HG02885 (cell line): ENCODE results near the gene KRTAP29-1.
"Not testable (repeated sequence)": the region's sequence is repeated elsewhere in the genome, so short reads cannot be mapped to it uniquely, and the experiment has no call there.

Experiments used
- ATAC-seq: cut with Tn5 transposase; IDR thresholded peaks from one replicate; pipeline ENCODE4 v1.9.1; 2021; ENCODE audit warnings: mild to moderate bottlenecking; ENCODE audit not compliant: unreplicated experiment, poor library complexity

The KRTAP29-1 gene

DNA sequence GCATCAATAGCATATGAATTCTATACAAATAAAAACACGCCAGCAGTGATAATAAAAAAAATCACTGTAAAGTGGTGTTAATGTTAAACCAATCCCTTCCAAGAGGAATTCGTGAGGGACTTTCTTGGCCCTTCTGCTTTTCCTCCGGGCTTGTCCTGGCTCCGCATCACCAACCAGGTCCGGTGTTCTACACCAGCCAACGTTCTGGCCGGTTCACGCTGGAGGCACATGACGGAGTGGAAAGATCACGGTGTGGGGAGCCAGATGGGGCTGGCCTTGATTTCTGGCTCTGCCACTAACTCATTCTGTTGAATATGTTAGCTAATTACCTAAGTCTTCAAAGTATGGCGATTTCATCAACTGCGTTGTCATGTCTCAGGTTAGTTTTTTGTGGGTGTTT lies 1.4 kb upstream of the KRTAP29-1 start:
- no peak for ATAC-seq

DNA sequence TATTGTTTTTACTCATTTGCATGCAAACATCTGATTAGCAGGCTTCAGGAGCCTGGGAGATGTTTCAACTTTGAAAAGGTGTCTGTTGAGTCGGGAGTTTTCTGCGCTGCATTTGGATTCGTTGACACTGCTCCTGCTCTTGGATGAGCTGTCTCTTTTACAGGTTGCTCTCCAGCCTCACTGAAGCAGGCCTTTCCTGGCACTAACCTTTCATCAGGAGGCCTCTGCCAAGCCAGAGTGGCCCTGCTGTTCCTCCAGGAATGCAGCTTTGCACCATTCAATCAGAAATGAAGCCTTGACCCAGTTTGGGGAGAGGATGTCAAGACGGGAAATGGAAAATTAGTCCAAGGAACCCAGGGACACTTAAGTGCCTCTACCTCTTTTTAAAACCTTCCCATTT lies 330 bp upstream of the KRTAP29-1 start:
- no peak for ATAC-seq

DNA sequence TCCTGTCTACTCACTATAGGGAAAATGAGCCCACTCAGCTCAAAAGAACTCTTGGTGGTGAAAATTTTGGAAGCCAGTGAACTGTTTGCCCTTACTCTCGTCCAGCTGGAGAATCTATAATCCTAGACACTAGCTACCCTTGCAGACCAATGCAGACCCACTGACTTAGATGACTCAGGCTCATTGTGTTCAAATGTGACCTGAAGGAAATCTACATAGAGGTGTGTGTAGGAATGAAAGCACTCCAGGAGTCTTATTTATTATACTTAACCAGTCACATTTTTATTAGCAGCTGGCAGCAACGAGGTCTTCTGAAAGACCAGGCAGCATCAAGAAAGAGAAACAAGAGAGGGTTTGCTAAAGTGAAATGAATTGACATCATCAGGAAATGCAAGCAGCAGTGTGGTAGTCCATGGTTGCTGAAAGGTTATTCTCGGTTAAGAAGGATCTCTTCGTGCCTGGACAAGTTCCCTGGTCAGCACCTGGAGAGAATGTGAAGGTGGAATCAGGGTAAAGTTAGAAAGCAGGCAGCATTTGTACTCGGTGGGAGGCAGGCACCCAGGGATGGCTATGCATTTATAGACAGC lies 1.4 kb downstream of the KRTAP29-1 start:
- ATAC-seq = no peak

DNA sequence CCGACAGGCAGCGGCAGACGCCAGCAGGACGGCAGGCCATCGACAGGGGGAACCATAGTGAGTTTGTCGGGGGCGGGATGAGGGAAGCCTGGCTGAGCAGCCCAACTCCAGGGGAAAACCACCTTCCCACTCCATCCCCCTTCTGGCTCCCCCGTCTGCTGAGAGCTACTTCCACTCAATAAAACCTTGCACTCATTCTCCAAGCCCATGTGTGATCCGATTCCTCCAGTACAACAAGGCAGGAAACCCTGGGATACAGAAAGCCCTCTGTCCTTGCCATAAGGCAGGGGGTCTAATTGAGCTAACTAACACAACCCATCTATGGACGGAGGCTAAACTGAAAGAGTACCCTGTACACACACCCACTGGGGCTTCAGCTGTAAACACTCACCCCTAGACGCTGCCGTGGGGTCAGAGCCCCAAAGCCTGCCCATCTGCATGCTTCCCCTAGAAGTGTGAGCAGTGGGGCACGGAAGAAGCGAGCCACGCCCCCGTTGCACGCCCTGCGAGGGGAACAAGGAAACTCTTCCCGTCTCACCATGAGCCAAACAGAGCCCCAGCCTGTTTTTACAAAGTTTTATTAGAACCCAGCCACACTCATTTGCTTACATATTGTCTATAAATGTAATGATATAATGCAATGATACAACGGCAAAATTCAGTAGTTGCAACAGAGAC lies 4.1 kb downstream of the KRTAP29-1 start:
- no peak for ATAC-seq

DNA sequence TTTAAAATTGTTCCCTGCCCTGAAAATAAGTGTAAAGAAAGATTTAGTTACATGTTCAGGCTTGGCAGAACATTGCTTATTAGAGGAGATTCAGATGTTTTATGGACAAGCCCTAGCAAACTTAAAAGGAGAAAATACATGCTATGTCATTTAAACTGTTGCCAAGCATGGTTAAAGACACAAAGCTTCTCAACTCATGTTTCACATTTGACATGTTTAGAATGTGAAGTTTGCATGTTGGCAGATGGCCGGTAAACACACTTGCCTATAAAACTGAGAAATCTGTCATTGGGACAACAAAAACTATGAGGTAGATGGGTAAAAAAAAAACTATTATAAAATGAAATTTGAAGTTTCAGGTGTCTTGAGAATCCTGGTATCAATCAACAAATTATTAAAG lies 5.8 kb downstream of the KRTAP29-1 start:
- no peak for ATAC-seq

DNA sequence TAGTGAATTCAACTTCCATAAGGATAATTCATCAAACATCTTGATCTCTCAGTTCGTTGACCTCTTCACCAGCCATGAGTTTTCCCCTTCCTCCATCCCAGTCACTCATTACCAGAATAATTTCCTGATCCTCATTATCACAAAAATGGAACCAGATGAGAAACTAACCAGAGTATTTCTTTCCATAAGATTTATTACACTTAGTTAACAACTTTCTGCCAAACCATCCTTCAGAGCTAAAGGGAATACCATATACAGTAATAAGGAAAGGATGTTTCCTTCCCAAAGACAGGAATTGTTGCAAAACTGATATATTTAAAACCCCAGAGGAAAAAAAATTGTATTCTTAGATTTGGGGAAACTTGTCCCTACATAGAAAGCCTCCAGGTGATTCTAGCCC lies 8.6 kb downstream of the KRTAP29-1 start:
- ATAC-seq = no peak

DNA sequence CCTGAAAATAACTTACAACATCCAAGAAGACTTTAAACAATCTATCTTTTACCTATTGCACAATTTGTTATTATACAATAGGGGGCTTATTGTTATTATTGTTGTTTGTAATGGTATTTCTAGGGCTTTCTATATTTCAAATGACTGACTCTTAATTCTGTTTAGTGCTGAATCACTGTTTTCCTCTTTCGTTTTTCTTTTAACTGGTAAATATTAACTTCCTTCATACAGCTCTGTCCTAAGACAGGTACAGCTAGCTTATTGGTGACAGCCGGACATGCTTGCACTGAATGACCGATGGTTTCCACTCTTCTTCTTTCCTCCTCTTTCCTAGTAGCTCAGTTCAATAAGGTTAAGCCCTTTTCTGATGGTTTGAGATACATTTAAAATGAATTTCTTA lies 15.6 kb downstream of the KRTAP29-1 start:
- ATAC-seq = no peak

DNA sequence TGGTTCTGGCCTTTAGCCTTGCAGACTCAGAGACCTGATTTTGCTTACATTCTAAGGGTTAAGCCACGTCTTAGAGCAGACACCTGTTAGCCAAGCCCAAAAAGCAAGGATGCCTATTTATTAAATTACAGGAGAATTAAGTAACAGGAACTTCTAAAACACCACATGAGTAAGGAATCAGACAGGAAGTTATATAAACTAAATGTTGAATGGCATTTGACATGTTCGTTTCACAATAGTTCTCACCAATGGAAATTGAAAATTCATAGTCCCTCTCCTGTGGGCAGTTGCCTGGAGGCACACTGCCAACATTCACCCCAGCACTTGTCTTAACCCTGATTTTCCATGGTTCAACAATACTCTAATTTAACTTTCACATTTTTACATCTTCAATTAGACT lies 18.1 kb downstream of the KRTAP29-1 start:
- ATAC-seq = no peak

DNA sequence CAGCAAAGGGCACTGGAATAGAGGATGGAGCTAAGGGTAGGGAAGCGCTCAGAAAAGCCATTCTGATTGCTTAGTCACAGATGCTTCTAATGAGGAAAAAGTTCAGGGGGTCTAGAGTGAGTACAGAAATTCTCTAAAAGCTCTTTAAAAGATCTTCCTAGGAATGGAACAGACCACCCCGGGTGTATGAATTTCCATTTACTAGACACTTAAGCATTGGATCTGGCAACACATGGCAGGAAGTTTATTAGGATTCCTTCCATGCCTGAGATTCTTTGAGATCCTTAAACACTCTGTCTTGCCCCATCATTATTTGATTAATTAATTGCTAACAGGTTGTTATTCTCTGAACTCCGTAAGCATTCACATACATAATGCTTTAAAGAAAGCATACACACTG lies 18.6 kb downstream of the KRTAP29-1 start:
- ATAC-seq = no peak

DNA sequence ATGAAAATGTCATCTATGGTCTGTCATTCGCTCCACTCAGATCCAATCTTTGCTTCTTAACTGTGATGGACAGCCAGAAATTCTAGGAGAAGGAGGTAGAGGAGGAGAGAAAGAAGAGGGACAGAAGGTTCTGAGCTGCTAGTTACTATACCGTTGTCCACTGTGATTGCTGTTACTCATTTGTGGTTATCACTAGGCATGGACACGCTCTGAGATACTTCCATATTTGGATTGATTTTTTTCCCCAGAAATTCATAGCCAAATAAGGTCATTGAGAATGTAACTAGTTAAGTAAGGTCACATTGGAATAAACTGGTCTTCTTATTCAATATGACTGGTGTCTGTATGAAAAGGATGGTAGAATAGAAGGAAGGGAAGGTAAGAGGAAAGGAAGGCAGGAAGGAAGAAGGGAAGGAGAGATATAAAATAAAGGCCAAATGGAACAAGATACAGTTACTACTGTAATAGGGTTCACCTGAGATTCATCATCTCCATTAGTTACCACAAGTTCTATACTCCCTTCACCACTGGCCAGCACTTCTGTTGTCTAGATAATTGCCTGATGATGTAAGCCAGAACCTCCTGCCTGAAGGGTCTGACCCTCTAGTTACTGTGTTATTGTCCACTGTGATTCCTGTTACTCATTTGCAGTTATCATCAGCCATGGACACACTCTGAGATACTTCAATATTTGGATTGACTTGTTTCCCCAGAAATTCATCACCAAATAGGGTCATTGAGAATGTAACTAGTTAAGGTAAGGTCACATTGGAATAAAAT lies 24.3 kb downstream of the KRTAP29-1 start:
- ATAC-seq = no peak

DNA sequence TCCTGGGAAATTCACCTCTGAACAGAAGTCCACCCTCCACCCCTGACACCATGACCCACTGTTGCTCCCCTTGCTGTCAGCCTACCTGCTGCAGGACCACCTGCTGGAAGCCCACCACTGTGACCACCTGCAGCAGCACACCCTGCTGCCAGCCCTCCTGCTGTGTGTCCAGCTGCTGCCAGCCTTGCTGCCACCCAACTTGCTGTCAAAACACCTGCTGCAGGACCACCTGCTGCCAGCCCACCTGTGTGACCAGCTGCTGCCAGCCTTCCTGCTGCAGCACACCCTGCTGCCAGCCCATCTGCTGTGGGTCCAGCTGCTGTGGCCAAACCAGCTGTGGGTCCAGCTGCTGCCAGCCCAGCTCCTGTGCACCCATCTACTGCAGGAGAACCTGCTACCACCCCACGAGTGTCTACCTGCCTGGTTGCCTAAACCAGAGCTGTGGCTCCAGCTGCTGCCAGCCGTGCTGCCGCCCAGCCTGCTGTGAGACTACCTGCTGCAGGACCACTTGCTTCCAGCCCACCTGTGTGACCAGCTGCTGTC lies 26.9 kb downstream of the KRTAP29-1 start, which contains the start of gene KRTAP9-7:
Gene KRTAP9-7 (plus strand): TSS at position 51 of the 543 bp plus-strand sequence. CDS start 0 bp downstream, at position 51.
- not testable (repeated sequence) for ATAC-seq

DNA sequence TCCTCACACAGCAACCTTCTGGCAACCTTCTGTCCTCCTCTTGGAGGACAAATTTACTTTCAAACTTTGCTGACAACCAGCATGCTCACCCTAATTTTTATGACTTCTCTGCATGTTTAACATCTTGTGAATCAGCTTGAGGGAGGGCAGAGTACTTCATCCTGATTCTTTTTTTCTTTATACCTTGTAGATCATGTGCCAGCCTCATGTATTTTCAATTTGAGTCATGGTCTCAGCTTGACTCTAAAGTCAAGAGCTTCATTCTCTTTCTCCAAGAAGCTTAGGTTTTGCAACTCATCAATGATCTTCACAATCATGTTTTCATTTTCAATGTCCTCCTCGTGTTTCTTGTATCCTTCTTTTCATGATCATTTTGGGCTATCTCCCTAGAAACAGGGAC lies 30.8 kb downstream of the KRTAP29-1 start:
- no peak for ATAC-seq

DNA sequence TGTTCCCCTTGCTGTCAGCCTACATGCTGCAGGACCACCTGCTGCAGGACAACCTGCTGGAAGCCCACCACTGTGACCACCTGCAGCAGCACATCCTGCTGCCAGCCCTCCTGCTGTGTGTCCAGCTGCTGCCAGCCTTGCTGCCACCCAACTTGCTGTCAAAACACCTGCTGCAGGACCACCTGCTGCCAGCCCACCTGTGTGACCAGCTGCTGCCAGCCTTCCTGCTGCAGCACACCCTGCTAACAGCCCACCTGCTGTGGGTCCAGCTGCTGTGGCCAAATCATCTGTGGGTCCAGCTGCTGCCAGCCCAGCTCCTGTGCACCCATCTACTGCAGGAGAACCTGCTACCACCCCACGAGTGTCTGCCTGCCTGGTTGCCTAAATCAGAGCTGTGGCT lies 31.3 kb downstream of the KRTAP29-1 start:
- not testable (repeated sequence) for ATAC-seq

DNA sequence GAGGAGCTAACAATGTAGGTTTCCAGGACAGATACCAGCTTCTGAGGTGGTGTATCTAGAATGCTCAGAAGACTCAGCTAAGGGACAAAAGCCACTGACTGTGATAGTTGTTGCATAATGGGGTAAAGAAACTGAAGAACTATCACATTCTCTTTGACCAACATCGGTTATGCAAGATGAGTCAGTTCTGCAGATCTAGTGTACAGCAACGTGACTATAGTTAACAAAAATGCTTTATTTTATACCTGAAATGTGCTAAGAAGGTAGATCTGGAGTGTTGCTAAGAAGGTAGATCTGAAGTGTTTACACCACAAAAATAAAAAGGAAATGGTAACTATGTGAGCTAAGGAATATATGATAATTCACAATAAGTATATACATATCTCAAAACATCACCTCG lies 34.9 kb downstream of the KRTAP29-1 start:
- ATAC-seq = no peak

DNA sequence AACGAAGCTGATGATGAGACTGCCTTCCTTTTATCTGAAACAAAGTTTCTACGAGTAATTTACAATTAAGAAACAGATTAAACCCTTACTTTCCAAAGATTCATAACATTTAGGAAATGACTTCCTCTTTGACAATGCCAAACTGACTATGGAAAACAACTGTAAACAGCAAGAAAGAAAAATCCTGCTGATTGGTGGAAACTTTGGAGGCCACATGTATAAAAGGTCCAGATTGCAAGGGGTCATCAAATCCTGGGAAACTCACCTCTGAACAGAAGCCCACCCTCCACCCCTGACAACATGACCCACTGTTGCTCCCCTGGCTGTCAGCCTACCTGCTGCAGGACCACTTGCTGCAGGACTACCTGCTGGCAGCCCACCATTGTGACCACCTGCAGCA lies 37.6 kb downstream of the KRTAP29-1 start, which contains the start of gene KRTAP9-6:
Gene KRTAP9-6 (plus strand): TSS at position 301 of the 400 bp plus-strand sequence. CDS start 0 bp downstream, at position 301.
- no peak for ATAC-seq

DNA sequence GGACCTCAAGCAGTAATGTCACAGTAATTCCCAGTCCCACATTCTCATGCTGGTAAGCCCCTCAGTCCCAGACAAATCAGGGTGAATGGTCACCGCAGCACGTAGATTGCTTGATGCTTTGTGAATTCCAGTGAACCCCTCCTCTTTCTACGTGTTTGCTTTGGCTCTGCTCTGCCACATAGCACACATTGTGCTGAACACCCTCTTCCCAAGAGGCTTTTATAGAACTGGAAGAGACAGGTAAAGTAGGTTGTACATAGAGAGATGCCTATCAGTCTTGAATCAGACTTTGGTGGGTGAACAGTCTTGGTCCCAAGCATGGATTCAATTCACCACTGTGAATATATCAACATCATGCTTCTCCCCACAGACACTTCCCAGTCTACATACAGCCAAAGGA lies 38.1 kb downstream of the KRTAP29-1 start:
- no peak for ATAC-seq

DNA sequence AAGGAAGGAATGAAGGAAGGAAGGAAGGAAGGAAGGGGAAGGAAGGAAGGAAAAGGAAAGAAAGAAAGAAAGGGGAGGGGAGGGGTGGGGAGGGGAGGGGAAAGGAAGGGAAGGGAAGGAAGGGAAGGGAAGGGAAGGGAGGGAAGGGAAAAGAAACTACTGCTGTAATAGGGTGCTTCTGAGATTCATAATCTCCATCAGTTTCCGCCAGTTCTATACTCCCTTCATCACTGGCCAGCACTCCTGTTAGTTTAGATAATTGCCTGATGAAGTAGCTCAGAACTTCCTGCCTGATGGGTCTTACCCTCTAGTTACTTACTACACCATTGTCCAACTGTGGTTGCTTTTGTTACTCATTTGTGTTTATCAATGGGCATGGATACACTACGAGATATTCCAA lies 39.4 kb downstream of the KRTAP29-1 start:
- no peak for ATAC-seq

DNA sequence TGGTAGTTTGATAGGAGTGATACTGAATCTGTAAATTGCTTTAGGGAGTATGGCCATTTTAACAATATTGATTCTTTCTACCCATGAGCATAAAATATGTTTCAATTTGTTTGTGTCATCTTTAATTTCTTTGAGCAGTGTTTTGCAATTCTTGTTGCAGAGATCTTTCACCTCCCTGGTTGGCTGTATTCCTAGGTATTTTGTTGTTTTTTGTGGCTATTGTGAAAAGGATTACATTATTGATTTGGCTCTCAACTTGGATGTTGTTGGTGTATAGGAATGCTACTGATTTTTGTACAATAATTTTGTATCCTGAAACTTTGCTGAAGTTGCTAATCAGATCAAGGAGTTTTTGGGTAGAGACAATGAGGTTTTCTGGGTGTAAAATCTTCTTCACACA lies 44.2 kb downstream of the KRTAP29-1 start:
- ATAC-seq = no peak

DNA sequence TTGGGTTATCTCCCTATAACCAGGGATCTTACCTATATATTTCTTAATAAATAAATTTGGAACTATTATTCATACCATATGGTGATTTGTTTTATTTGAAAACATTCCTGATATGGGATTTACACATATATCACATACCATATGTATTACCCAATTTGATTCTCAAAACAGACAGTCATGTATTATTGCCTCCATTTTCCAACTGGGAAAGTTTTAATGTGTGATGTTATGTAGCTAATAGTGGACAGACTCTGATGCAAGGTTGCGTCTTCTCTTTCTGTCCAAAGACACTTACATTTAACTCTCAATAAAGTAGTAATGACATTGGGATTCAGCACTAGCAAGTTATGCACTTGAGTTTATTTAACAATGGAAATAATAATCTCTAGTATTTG lies 46.4 kb downstream of the KRTAP29-1 start:
- no peak for ATAC-seq

DNA sequence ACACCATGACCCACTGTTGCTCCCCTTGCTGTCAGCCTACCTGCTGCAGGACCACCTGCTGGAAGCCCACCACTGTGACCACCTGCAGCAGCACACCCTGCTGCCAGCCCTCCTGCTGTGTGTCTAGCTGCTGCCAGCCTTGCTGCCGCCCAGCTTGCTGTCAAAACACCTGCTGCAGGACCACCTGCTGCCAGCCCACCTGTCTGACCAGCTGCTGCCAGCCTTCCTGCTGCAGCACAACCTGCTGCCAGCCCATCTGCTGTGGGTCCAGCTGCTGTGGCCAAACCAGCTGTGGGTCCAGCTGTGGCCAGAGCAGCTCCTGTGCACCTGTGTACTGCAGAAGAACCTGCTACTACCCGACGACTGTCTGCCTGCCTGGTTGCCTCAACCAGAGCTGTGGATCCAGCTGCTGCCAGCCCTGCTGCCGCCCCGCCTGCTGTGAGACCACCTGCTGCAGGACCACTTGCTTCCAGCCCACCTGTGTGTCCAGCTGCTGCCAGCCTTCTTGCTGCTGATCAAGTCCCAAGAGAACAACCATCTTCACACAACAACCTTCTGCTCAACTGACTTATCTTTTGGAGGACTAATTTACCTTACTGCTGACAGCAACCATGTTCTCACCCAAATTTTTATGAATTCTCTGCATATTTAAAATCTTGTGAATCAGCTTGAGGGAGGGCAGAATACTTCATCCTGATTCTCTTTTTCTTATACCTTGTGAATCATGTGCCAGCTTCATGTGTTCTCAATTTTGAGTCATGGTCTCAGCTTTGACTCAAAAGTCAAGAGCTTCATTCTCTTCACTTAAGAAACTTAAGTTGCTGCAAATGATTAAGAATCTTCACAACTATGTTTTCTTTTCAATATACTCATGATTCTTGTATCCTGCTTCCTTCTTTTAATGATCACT lies 47.0 kb downstream of the KRTAP29-1 start, which contains the start of gene KRTAP9-9:
Gene KRTAP9-9 (plus strand): TSS at position 4 of the 910 bp plus-strand sequence.
- ATAC-seq = not testable (repeated sequence)
